PFSK-1 (cell line): ENCODE measurements around the gene PHLPP1.

Experiments used
- POLR2AphosphoS5 ChIP-seq: IDR thresholded peaks from 2 replicates; pipeline ENCODE4 v1.6.1; 2012; ENCODE audit warnings: low read depth, mild to moderate bottlenecking, control low read depth, low read length, moderate library complexity
- TAF1 ChIP-seq: IDR thresholded peaks from 2 replicates; pipeline ENCODE4 v1.6.1; 2012; ENCODE audit warnings: low read length, control low read depth, borderline replicate concordance; ENCODE audit not compliant: insufficient read depth
- TF ChIP-seq, protein P1 (sequence below), 2 experiments: IDR thresholded peaks; 2 replicates each; pipeline versions ENCODE4 v1.6.1 to v1.8.0; 2011 to 2012; ENCODE audit warnings: low read depth in 2 of 2, low read length in 2 of 2, control low read depth in 1 of 2, inconsistent platforms in 1 of 2, mild to moderate bottlenecking in 1 of 2, moderate library complexity in 1 of 2; ENCODE audit not compliant: insufficient read depth in 1 of 2

DNA sequence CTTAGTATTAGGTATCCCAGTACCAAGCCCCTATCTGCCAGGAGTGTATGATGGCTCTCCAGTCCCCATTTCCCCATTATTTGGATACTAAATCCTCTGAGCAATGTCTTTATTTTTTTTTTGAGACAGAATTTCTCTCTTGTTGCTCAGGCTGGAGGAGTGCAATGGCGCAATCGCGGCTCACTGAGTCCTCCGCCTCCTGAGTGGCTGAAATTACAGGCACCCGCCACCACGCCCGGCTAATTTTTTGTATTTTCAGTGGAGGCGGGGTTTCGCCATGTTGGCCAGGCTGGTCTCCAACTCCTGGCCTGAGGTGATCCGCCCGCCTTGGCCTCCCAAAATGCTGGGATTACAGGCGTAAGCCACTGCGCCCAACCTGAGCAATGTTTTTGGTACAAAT is 3.6 kb upstream of the PHLPP1 start:
- TF ChIP-seq, protein P1, sequence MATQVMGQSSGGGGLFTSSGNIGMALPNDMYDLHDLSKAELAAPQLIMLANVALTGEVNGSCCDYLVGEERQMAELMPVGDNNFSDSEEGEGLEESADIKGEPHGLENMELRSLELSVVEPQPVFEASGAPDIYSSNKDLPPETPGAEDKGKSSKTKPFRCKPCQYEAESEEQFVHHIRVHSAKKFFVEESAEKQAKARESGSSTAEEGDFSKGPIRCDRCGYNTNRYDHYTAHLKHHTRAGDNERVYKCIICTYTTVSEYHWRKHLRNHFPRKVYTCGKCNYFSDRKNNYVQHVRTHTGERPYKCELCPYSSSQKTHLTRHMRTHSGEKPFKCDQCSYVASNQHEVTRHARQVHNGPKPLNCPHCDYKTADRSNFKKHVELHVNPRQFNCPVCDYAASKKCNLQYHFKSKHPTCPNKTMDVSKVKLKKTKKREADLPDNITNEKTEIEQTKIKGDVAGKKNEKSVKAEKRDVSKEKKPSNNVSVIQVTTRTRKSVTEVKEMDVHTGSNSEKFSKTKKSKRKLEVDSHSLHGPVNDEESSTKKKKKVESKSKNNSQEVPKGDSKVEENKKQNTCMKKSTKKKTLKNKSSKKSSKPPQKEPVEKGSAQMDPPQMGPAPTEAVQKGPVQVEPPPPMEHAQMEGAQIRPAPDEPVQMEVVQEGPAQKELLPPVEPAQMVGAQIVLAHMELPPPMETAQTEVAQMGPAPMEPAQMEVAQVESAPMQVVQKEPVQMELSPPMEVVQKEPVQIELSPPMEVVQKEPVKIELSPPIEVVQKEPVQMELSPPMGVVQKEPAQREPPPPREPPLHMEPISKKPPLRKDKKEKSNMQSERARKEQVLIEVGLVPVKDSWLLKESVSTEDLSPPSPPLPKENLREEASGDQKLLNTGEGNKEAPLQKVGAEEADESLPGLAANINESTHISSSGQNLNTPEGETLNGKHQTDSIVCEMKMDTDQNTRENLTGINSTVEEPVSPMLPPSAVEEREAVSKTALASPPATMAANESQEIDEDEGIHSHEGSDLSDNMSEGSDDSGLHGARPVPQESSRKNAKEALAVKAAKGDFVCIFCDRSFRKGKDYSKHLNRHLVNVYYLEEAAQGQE (IDR thresholded peaks at IDR 0.05; ENCODE audit: insufficient read depth in 1 of 2, low read depth in 2 of 2, low read length in 2 of 2), result no peak
- TF ChIP-seq POLR2AphosphoS5 (no peak), TAF1 (no peak)
